ENCODE results near the gene RNASE9. TPM values are rescaled to one million over a fixed set of nuclear protein-coding genes. Genes with fewer than 3 reads are reported as not detected.

The RNASE9 gene
- total RNA-seq (2013), result not detected
- polyA plus RNA-seq (not detected), polyA minus RNA-seq (not detected in 2 replicates), total RNA-seq (0 to 0.92 (median 0) reads per million in 11 experiments)

DNA sequence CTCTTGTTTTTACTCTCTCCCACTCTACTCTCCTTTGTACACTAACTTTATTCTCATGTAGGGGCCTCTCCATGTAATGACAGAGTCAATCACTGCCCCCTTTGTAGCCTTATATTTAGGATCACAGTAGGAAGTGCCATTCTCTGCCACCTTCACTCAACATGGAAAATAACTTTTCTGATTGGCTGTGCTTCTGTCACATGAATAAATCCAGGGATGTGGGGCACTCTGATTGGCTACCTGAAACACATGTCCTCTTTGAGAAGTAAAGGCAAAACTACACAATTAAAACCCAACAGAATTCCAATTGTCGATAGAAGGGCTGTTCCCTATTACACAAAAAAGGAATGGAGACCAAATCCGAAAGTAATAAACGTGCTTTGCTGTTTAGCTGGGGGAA is at the start of gene RNASE9:
Gene RNASE9, minus strand, starts transcription at position 87 of the 400 bp plus-strand sequence.
- peaks cover 11% of the 10 kb centered on the region for H3K4me1 Mint-ChIP-seq
- H3K9me3 Mint-ChIP-seq, result no peaks in the 10 kb centered on the region

DNA sequence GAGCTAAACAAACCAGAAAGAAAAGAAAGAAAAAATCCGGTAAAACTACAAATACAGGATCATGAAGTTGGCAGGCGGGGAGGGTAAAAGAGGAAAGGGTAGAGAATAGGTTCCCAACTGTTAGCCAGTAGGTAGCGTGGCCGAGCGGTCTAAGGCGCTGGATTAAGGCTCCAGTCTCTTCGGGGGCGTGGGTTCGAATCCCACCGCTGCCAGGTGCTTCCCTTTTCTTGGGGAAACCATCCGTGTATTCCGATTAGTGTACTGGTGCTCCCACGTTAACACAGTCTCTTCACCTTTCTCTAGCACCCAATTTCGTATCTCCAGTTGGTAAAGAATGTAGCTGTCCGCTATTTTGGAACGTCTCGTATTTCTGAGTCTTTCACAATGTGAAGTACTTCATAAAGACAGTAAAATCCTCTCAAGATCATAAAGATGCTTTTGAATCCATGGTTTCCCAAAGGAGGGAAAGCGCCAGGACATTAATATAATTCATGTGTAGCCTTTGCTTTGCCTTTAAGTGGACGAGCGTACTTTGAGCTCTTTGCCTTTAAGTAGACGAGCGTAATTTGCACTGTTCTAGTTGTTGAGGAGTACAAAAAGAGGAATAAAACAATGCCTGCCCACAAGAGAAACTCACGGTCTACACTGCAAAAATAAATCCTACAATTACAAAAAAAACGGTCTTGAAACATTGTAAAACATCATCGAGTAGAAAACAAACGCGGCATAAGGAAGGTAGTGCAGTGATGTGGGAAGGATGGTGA is 49.3 kb upstream of the RNASE9 start:
- no peak overlapping the region for H3K4me3 Mint-ChIP-seq
- peaks cover 42% of the 10 kb centered on the region in 2 donors for H3K4me1 ChIP-seq (ENCODE audit: control insufficient read depth in 1 of 2, insufficient read depth in 2 of 2, low read length in 2 of 2)
- no peaks in the 10 kb centered on the region for H3K9me3 Mint-ChIP-seq
- 2% methylated on average over 14 of the region's 27 CpGs for WGBS (ENCODE audit: insufficient coverage)
- H3K27me3 Mint-ChIP-seq (ENCODE audit: low read depth in 3 of 3), result no peaks in the 10 kb centered on the region
- peak overlapping the region; percentile 98 for H3K4me2 ChIP-seq (replicated peaks; ENCODE audit: extremely low read depth, low read length, poor library complexity, severe bottlenecking)
- H3K4me3 ChIP-seq (replicated peaks in 1 of 3; ENCODE audit: low read depth in 2 of 3, low read length in 3 of 3), result peak overlapping the region; percentile 61 to 91 (median 65)
- peak overlapping the region; percentile 39 for H3K9ac ChIP-seq (ENCODE audit: insufficient read depth, low read length, poor library complexity, severe bottlenecking)
- intact Hi-C loops (cut with micrococcal nuclease), result loop anchor here in 1 of 2 donors (5.0 to 10.0 kb wide), 3 partner anchors 175 to 268 kb away; partner anchors contain the start of genes PARP2 and RNASE6
- H3K27ac Mint-ChIP-seq, result no peak overlapping the region
- H2AFZ ChIP-seq (ENCODE audit: insufficient read depth, low read depth, low read length, poor library complexity, severe bottlenecking), result peak overlapping the region; percentile 84
- no peaks in the 10 kb centered on the region for H3K36me3 ChIP-seq (replicated peaks in 1 of 2; ENCODE audit: control insufficient read depth in 1 of 2, insufficient read depth in 2 of 2, low read length in 2 of 2)
- DNase-seq, result peak; percentile 54 to 71 (median 66)
- no peak overlapping the region for H3K27ac ChIP-seq (ENCODE audit: low read depth in 1 of 2, low read length in 2 of 2)
- no peaks in the 10 kb centered on the region for H3K36me3 Mint-ChIP-seq
- H4K20me1 ChIP-seq (ENCODE audit: insufficient read depth, low read length), result no peaks in the 10 kb centered on the region
- H3K9me3 ChIP-seq (replicated peaks in 1 of 2; ENCODE audit: control insufficient read depth in 1 of 2, insufficient read depth in 1 of 2, low read length in 2 of 2), result no peaks in the 10 kb centered on the region
- no peaks in the 10 kb centered on the region for H3K4me1 Mint-ChIP-seq
- no peaks in the 10 kb centered on the region for H3K79me2 ChIP-seq (ENCODE audit: insufficient read depth, low read length)
- H3K27me3 ChIP-seq (ENCODE audit: control insufficient read depth in 2 of 2, insufficient read depth in 2 of 2, low read length in 2 of 2), result no peaks in the 10 kb centered on the region
- TF ChIP-seq, protein P1, sequence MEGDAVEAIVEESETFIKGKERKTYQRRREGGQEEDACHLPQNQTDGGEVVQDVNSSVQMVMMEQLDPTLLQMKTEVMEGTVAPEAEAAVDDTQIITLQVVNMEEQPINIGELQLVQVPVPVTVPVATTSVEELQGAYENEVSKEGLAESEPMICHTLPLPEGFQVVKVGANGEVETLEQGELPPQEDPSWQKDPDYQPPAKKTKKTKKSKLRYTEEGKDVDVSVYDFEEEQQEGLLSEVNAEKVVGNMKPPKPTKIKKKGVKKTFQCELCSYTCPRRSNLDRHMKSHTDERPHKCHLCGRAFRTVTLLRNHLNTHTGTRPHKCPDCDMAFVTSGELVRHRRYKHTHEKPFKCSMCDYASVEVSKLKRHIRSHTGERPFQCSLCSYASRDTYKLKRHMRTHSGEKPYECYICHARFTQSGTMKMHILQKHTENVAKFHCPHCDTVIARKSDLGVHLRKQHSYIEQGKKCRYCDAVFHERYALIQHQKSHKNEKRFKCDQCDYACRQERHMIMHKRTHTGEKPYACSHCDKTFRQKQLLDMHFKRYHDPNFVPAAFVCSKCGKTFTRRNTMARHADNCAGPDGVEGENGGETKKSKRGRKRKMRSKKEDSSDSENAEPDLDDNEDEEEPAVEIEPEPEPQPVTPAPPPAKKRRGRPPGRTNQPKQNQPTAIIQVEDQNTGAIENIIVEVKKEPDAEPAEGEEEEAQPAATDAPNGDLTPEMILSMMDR (IDR thresholded peaks at IDR 0.05), result no peak

More for the DNA sequence above, at the start of gene RNASE9:
- WGBS (ENCODE audit: insufficient coverage), result no CpG with 5 or more reads among the region's 3 CpGs
- Histone ChIP-seq H2AFZ (ENCODE audit: insufficient read depth, low read depth, low read length, poor library complexity, severe bottlenecking) (no peak within 1 kb of the TSS), H3K27me3 (ENCODE audit: control insufficient read depth in 2 of 2, insufficient read depth in 2 of 2, low read length in 2 of 2) (no peaks in the 10 kb centered on the region), H3K79me2 (ENCODE audit: insufficient read depth, low read length) (no peaks in the 10 kb centered on the region), H3K4me1 (ENCODE audit: control insufficient read depth in 1 of 2, insufficient read depth in 2 of 2, low read length in 2 of 2) (peaks cover 7 to 14% of the 10 kb centered on the region in 2 donors), H3K36me3 (replicated peaks in 1 of 2; ENCODE audit: control insufficient read depth in 1 of 2, insufficient read depth in 2 of 2, low read length in 2 of 2) (no peaks in the 10 kb centered on the region), H3K9me3 (replicated peaks in 1 of 2; ENCODE audit: control insufficient read depth in 1 of 2, insufficient read depth in 1 of 2, low read length in 2 of 2) (no peaks in the 10 kb centered on the region), H3K4me2 (replicated peaks; ENCODE audit: extremely low read depth, low read length, poor library complexity, severe bottlenecking) (no peak within 1 kb of the TSS), H3K9ac (ENCODE audit: insufficient read depth, low read length, poor library complexity, severe bottlenecking) (no peak within 1 kb of the TSS), H3K27ac (ENCODE audit: low read depth in 1 of 2, low read length in 2 of 2) (no peak within 1 kb of the TSS), H3K4me3 (replicated peaks in 1 of 3; ENCODE audit: low read depth in 2 of 3, low read length in 3 of 3) (no peak within 1 kb of the TSS), H4K20me1 (ENCODE audit: insufficient read depth, low read length) (no peaks in the 10 kb centered on the region)
- DNase-seq, result no peak
- no peak within 1 kb of the TSS for H3K27ac Mint-ChIP-seq
- TF ChIP-seq, protein P1 (IDR thresholded peaks at IDR 0.05), result no peak
- intact Hi-C loops (cut with micrococcal nuclease), result no loop called here
- peaks cover 0 to 2% (median 0%) of the 10 kb centered on the region in 3 donors for H3K27me3 Mint-ChIP-seq (ENCODE audit: low read depth in 3 of 3)
- H3K4me3 Mint-ChIP-seq, result no peak within 1 kb of the TSS
- H3K36me3 Mint-ChIP-seq, result no peaks in the 10 kb centered on the region
